PC-9 (cell line): ENCODE measurements around the gene NEUROD2. TPM values are rescaled to one million over a fixed set of nuclear protein-coding genes. Genes with fewer than 3 reads are reported as not detected.

Experiments used
- BruUV-seq: library from RNA; stranded (reverse); fragments of 400-500 nt; replicated peaks from 2 replicates; lab custom pipeline; 2021; lab: Mats Ljungman, UMichigan
- CTCF ChIA-PET: fragments of 300-600 bp; sonication (Branson Sonifier 250); formaldehyde crosslinking; loops from one replicate; lab custom pipeline; 2022; ENCODE audit warnings: antibody characterized with exemption; lab: Charles Lee
- POLR2A ChIA-PET: fragments of 300-600 bp; sonication (Branson Sonifier 250); formaldehyde crosslinking; loops from one replicate; lab custom pipeline; 2022; ENCODE audit warnings: antibody characterized with exemption; ENCODE audit not compliant: unreplicated experiment; lab: Charles Lee
- DNase-seq, 2 experiments: peaks; one replicate each; pipeline versions ENCODE4 v3.0.0 to v3.0.0-alpha.2; 2015 to 2022; ENCODE audit warnings: mixed read lengths in 1 of 2
- H2AFZ ChIP-seq: fragments of 200-600 bp; sonication (generic); 2 replicates; pipeline ENCODE4 v1.8.1; 2017; ENCODE audit warnings: antibody characterized with exemption
- H3F3A ChIP-seq: fragments of 200-600 bp; sonication (generic); 2 replicates; pipeline ENCODE4 v1.8.1; 2017; ENCODE audit warnings: antibody characterized with exemption, mild to moderate bottlenecking, low read depth; ENCODE audit not compliant: insufficient read depth
- H3K27ac ChIP-seq: fragments of 200-600 bp; sonication (generic); 2 replicates; pipeline ENCODE4 v1.6.1; 2016; ENCODE audit warnings: mixed run types
- H3K27me3 ChIP-seq: fragments of 200-600 bp; sonication (generic); 2 replicates; pipeline ENCODE4 v1.6.1; 2016; ENCODE audit warnings: low read depth, mixed run types; ENCODE audit not compliant: insufficient read depth
- H3K36me3 ChIP-seq: fragments of 200-600 bp; sonication (generic); 2 replicates; pipeline ENCODE4 v1.6.1; 2016; ENCODE audit warnings: low read depth, mixed run types
- H3K4me1 ChIP-seq: fragments of 200-600 bp; sonication (generic); replicated peaks from 2 replicates; pipeline ENCODE4 v1.6.1; 2016; ENCODE audit warnings: mixed run types; ENCODE audit not compliant: insufficient read depth
- H3K4me2 ChIP-seq: fragments of 200-600 bp; sonication (generic); 2 replicates; pipeline ENCODE4 v1.6.1; 2017; ENCODE audit warnings: mixed run types
- H3K4me3 ChIP-seq: fragments of 200-600 bp; sonication (generic); 2 replicates; pipeline ENCODE4 v1.6.1; 2016; ENCODE audit warnings: mixed run types
- H3K79me2 ChIP-seq: fragments of 200-600 bp; sonication (generic); 2 replicates; pipeline ENCODE4 v1.6.1; 2017; ENCODE audit warnings: low read depth, mixed run types
- H3K9me2 ChIP-seq: fragments of 200-600 bp; sonication (generic); 2 replicates; pipeline ENCODE4 v1.8.1; 2017; ENCODE audit warnings: mild to moderate bottlenecking; ENCODE audit not compliant: insufficient read depth
- H3K9me3 ChIP-seq: fragments of 200-600 bp; sonication (generic); 2 replicates; pipeline ENCODE4 v1.8.1; 2016; ENCODE audit warnings: low read depth; ENCODE audit not compliant: insufficient read depth
- H4K20me1 ChIP-seq: fragments of 200-600 bp; sonication (generic); 2 replicates; pipeline ENCODE4 v1.8.1; 2017; ENCODE audit not compliant: insufficient read depth
- CTCF ChIP-seq: fragments of 200-600 bp; sonication (generic); conservative IDR thresholded peaks from 2 replicates; pipeline ENCODE4 v1.6.1; 2017; ENCODE audit warnings: mixed run types, antibody characterized with exemption, mild to moderate bottlenecking, moderate library complexity
- EZH2 ChIP-seq: fragments of 200-600 bp; sonication (generic); IDR thresholded peaks from 2 replicates; pipeline ENCODE4 v1.8.0; 2017; ENCODE audit warnings: antibody characterized with exemption, low read depth
- intact Hi-C: fragments of 100-400 bp; cut with micrococcal nuclease; formaldehyde crosslinking; loops from one replicate; pipeline ENCODE4 v1.10.0; 2022; ENCODE audit not compliant: unreplicated experiment
- total RNA-seq: library from RNA; stranded (reverse); gene quantifications from 2 replicates; pipeline ENCODE4 v1.2.3, GENCODE V29; 2021

NEUROD2 gene
- total RNA-seq, 1 experiment from 2014 or later = not detected

- no peak overlapping the region for H3K27ac ChIP-seq
- ChIA-PET POLR2A (no interaction called here), CTCF (interaction anchor here (0.6 kb wide), 1 partner anchor 35 kb away, joined by 3 read pairs; no protein-coding TSS in a partner anchor)
- intact Hi-C loops = no loop called here
- peaks cover 12% of the 10 kb centered on the region for H4K20me1 ChIP-seq
- DNase-seq = no peak
- no peaks in the 10 kb centered on the region; the same call in 1 of the 2 replicates for H3F3A ChIP-seq
- no peak for TF ChIP-seq CTCF
- no peak for TF ChIP-seq EZH2
- no peak overlapping the region for H2AFZ ChIP-seq
- H3K4me2 ChIP-seq = no peak overlapping the region
- no peaks in the 10 kb centered on the region for H3K27me3 ChIP-seq
- no peaks in the 10 kb centered on the region for H3K9me2 ChIP-seq
- peaks cover 62% of the 10 kb centered on the region for H3K79me2 ChIP-seq
- H3K36me3 ChIP-seq = no peaks in the 10 kb centered on the region
- H3K9me3 ChIP-seq = no peaks in the 10 kb centered on the region
- H3K4me1 ChIP-seq = peaks cover 12% of the 10 kb centered on the region
- BruUV-seq = no TSS peak
- no peak overlapping the region for H3K4me3 ChIP-seq
Measured at GRCh38 chr17:39641883-39642282, 34.2 kb upstream of the NEUROD2 start.

- BruUV-seq = no TSS peak
- H3K27ac ChIP-seq = no peak overlapping the region
- no peaks in the 10 kb centered on the region for H3K9me3 ChIP-seq
- no peaks in the 10 kb centered on the region for H3K36me3 ChIP-seq
- no peak overlapping the region for H2AFZ ChIP-seq
- ChIA-PET CTCF (no interaction called here), POLR2A (no interaction called here)
- intact Hi-C loops = no loop called here
- peaks cover 18% of the 10 kb centered on the region for H3K4me1 ChIP-seq
- no peak overlapping the region for H3K4me3 ChIP-seq
- peaks cover 62% of the 10 kb centered on the region for H3K79me2 ChIP-seq
- DNase-seq = no peak
- no peaks in the 10 kb centered on the region; the same call in 1 of the 2 replicates for H3F3A ChIP-seq
- no peak overlapping the region for H3K4me2 ChIP-seq
- H4K20me1 ChIP-seq = peaks cover 12% of the 10 kb centered on the region
- H3K9me2 ChIP-seq = no peaks in the 10 kb centered on the region
- TF ChIP-seq CTCF = no peak
- no peak for TF ChIP-seq EZH2
- no peaks in the 10 kb centered on the region for H3K27me3 ChIP-seq
Measured at GRCh38 chr17:39641097-39641496, 33.4 kb upstream of the NEUROD2 start.

GRCh38 chr17:39640591-39641031 lies 32.9 kb upstream of the NEUROD2 start:
- no peak for DNase-seq
- Histone ChIP-seq H3K79me2 (peaks cover 62% of the 10 kb centered on the region), H3K9me2 (no peaks in the 10 kb centered on the region), H3K4me2 (no peak overlapping the region), H2AFZ (no peak overlapping the region), H3K4me1 (peaks cover 18% of the 10 kb centered on the region), H3K27me3 (no peaks in the 10 kb centered on the region), H4K20me1 (peaks cover 12% of the 10 kb centered on the region), H3K27ac (no peak overlapping the region), H3F3A (no peaks in the 10 kb centered on the region; the same call in 1 of the 2 replicates), H3K9me3 (no peaks in the 10 kb centered on the region), H3K36me3 (no peaks in the 10 kb centered on the region), H3K4me3 (no peak overlapping the region)
- BruUV-seq = no TSS peak
- ChIA-PET CTCF (no interaction called here), POLR2A (no interaction called here)
- TF ChIP-seq CTCF (no peak), EZH2 (no peak)
- intact Hi-C loops = no loop called here
